Neural cell (in vitro differentiated cells): Measurements from ENCODE around the gene DNAAF9. TPM values are rescaled to one million over a fixed set of nuclear protein-coding genes. Genes with fewer than 3 reads are reported as not detected.

ENCODE experiments used
- H2AFZ ChIP-seq: fragments of 200-600, 300-800 bp; sonication (generic), shearing (Covaris generic); 2 replicates; pipeline ENCODE4 v1.6.0; 2014; ENCODE audit warnings: low read depth, mild to moderate bottlenecking, antibody characterized with exemption, low read length, moderate library complexity
- H3F3A ChIP-seq: fragments of 200-600 bp; shearing (Covaris generic); 2 replicates; pipeline ENCODE4 v1.6.1; 2016; ENCODE audit warnings: mild to moderate bottlenecking, moderate library complexity, mixed read lengths, antibody characterized with exemption, low read length; ENCODE audit not compliant: insufficient read depth, poor library complexity, severe bottlenecking
- H3K27ac ChIP-seq: fragments of 200-600, 300-800 bp; sonication (generic), shearing (Covaris generic); 2 replicates; pipeline ENCODE4 v1.5.1; 2014; ENCODE audit warnings: mild to moderate bottlenecking, low read length, moderate library complexity
- H3K27me3 ChIP-seq: fragments of 300-800, 200-600 bp; sonication (generic), shearing (Covaris generic); 2 replicates; pipeline ENCODE4 v1.6.0; 2014; ENCODE audit warnings: mild to moderate bottlenecking, low read depth, low read length, moderate library complexity; ENCODE audit not compliant: insufficient read depth
- H3K36me3 ChIP-seq: fragments of 300-800, 200-600 bp; sonication (generic), shearing (Covaris generic); 2 replicates; pipeline ENCODE4 v1.5.1; 2014; ENCODE audit warnings: mild to moderate bottlenecking, antibody characterized with exemption, low read length, moderate library complexity; ENCODE audit not compliant: insufficient read depth
- H3K4me2 ChIP-seq: fragments of 300-800, 200-600 bp; sonication (generic), shearing (Covaris generic); 2 replicates; pipeline ENCODE4 v1.6.0; 2014; ENCODE audit warnings: mild to moderate bottlenecking, low read length
- H3K4me3 ChIP-seq: fragments of 300-800, 200-600 bp; sonication (generic), shearing (Covaris generic); 2 replicates; pipeline ENCODE4 v1.5.1; 2014; ENCODE audit warnings: mild to moderate bottlenecking, low read length, moderate library complexity
- H3K79me2 ChIP-seq: fragments of 200-600 bp; shearing (Covaris generic); replicated peaks from 2 replicates; pipeline ENCODE4 v1.6.0; 2014; ENCODE audit warnings: mild to moderate bottlenecking, low read length, moderate library complexity; ENCODE audit not compliant: insufficient read depth
- H3K9ac ChIP-seq: fragments of 300-800, 200-600 bp; sonication (generic), shearing (Covaris generic); 2 replicates; pipeline ENCODE4 v1.6.1; 2016; ENCODE audit warnings: mild to moderate bottlenecking, low read length, mixed read lengths
- H3K9me2 ChIP-seq: fragments of 200-600 bp; shearing (Covaris generic); 2 replicates; pipeline ENCODE4 v1.6.1; 2016; ENCODE audit warnings: mild to moderate bottlenecking, low read length, mixed read lengths; ENCODE audit not compliant: insufficient read depth
- H3K9me3 ChIP-seq: fragments of 200-600, 300-800 bp; sonication (generic), shearing (Covaris generic); 2 replicates; pipeline ENCODE4 v1.6.1; 2016; ENCODE audit warnings: mild to moderate bottlenecking, mixed run types, low read length, moderate library complexity, mixed read lengths
- H4K20me1 ChIP-seq: fragments of 200-600 bp; shearing (Covaris generic); 2 replicates; pipeline ENCODE4 v1.6.1; 2016; ENCODE audit warnings: mild to moderate bottlenecking, mixed run types; ENCODE audit not compliant: insufficient read depth
- EP300 ChIP-seq: fragments of 450-650 bp; conservative IDR thresholded peaks from 2 replicates; pipeline ENCODE4 v1.6.1; 2014; ENCODE audit warnings: antibody characterized with exemption, mild to moderate bottlenecking, moderate library complexity; ENCODE audit not compliant: poor library complexity, severe bottlenecking
- EZH2 ChIP-seq: fragments of 200-600, 300-800 bp; shearing (Covaris generic), sonication (generic); IDR thresholded peaks from 2 replicates; pipeline ENCODE4 v1.6.1; 2014; ENCODE audit warnings: antibody characterized with exemption, low read length, borderline replicate concordance, mild to moderate bottlenecking; ENCODE audit not compliant: insufficient read depth, poor library complexity, severe bottlenecking
- MXI1 ChIP-seq: fragments of 450-650 bp; conservative IDR thresholded peaks from 2 replicates; pipeline ENCODE4 v1.6.1; 2014; ENCODE audit warnings: antibody characterized with exemption, mild to moderate bottlenecking; ENCODE audit not compliant: poor library complexity, severe bottlenecking
- POLR2AphosphoS5 ChIP-seq: IDR thresholded peaks from 2 replicates; pipeline ENCODE4 v1.6.1; 2012
- RAD21 ChIP-seq: fragments of 450-650 bp; conservative IDR thresholded peaks from 2 replicates; pipeline ENCODE4 v1.6.1; 2014; ENCODE audit warnings: antibody characterized with exemption, mild to moderate bottlenecking, moderate library complexity
- SMC3 ChIP-seq: fragments of 450-650 bp; conservative IDR thresholded peaks from 2 replicates; pipeline ENCODE4 v1.6.1; 2014; ENCODE audit warnings: antibody characterized with exemption, mild to moderate bottlenecking, moderate library complexity; ENCODE audit not compliant: poor library complexity
- TAF1 ChIP-seq: IDR thresholded peaks from 2 replicates; pipeline ENCODE4 v1.6.1; 2012; ENCODE audit warnings: low read depth
- polyA plus RNA-seq: library from polyadenylated mRNA; depleted of rRNA; stranded (reverse); fragments of >200 nt; gene quantifications from 2 replicates; pipeline ENCODE4 v1.2.3, GENCODE V29; 2014
- TF ChIP-seq, protein P1 (sequence below): fragments of 450-650 bp; IDR thresholded peaks from 2 replicates; pipeline ENCODE4 v1.5.1; 2014; ENCODE audit warnings: antibody characterized with exemption, mild to moderate bottlenecking, moderate library complexity; ENCODE audit not compliant: poor library complexity, severe bottlenecking
- TF ChIP-seq, protein P2 (sequence below): IDR thresholded peaks from 2 replicates; pipeline ENCODE4 v1.6.1; 2012; ENCODE audit warnings: borderline replicate concordance

DNAAF9 gene
- polyA plus RNA-seq, 1 donor from 2014 or later = 58.0 TPM

DNA sequence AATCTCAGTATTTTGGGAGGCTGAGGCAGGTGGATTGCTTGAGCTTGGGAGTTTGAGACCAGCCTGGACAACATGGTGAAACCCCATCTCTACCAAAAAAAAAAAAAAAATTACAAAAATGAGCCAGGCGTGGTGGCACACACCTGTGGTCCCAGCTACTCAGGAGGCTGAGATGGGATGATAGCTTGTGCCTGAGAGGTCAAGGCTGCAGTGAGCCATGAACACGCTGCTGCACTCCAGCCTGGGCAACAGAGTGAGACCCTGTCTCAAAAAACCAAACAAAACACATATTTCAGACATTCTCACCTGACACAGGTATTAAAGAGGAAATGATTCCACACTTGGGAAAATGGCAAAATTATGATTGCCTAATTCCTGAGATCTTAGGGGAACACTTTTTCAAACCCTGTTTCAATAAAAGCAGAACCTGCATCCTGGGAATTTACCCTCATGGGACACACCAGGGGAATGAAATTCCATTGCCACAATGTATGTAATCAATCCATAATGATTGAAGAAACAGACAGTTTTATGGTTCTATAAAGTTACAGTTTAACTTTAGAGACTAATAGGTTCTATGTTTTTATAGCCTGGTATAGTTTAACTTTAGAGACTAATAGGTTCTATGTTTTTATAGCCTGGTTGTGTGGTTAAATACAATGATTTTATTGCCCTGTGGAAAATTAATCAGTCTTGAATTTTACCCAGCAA, 29.6 kb upstream of the DNAAF9 start:
- H3K9ac ChIP-seq = no peak overlapping the region

DNA sequence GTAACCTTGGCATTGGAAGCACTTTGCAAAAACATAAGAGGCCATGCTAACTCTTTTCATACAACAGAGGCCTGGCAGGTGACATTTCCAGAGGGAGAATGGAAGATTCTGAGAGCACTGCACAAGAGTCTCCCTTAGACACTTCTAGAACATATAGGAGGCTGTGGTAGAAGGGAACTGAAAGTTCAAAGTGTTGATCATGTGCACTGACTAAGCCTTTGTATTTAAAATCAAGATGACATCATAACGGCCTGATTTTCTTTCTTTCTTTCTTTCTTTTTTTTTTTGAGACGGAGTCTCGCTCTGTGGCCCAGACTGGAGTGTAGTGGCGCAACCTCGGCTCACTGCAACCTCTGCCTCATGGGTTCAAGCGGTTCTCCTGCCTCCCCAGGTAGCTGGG, 26.8 kb upstream of the DNAAF9 start:
- Histone ChIP-seq H3K9me3 (no peaks in the 10 kb centered on the region), H3K9ac (no peak overlapping the region), H3F3A (no peaks in the 10 kb centered on the region), H2AFZ (no peak overlapping the region), H3K27me3 (no peaks in the 10 kb centered on the region), H3K27ac (no peak overlapping the region), H3K9me2 (no peaks in the 10 kb centered on the region), H3K4me3 (no peak overlapping the region), H3K79me2 (no peaks in the 10 kb centered on the region), H3K4me2 (no peak overlapping the region), H4K20me1 (no peaks in the 10 kb centered on the region), H3K36me3 (no peaks in the 10 kb centered on the region)
- TF ChIP-seq, protein P1, sequence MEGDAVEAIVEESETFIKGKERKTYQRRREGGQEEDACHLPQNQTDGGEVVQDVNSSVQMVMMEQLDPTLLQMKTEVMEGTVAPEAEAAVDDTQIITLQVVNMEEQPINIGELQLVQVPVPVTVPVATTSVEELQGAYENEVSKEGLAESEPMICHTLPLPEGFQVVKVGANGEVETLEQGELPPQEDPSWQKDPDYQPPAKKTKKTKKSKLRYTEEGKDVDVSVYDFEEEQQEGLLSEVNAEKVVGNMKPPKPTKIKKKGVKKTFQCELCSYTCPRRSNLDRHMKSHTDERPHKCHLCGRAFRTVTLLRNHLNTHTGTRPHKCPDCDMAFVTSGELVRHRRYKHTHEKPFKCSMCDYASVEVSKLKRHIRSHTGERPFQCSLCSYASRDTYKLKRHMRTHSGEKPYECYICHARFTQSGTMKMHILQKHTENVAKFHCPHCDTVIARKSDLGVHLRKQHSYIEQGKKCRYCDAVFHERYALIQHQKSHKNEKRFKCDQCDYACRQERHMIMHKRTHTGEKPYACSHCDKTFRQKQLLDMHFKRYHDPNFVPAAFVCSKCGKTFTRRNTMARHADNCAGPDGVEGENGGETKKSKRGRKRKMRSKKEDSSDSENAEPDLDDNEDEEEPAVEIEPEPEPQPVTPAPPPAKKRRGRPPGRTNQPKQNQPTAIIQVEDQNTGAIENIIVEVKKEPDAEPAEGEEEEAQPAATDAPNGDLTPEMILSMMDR = no peak
- TF ChIP-seq EP300 = no peak
- TF ChIP-seq EZH2 = no peak
- no peak for TF ChIP-seq SMC3
- TF ChIP-seq RAD21 = no peak

More for the DNA sequence above, 29.6 kb upstream of the DNAAF9 start:
- H3F3A ChIP-seq = no peaks in the 10 kb centered on the region
- no peak overlapping the region for H2AFZ ChIP-seq
- TF ChIP-seq TAF1 (no peak), SMC3 (no peak), RAD21 (no peak), MXI1 (no peak), EP300 (no peak), EZH2 (no peak), POLR2AphosphoS5 (no peak)
- TF ChIP-seq, protein P1 = no peak
- TF ChIP-seq, protein P2, sequence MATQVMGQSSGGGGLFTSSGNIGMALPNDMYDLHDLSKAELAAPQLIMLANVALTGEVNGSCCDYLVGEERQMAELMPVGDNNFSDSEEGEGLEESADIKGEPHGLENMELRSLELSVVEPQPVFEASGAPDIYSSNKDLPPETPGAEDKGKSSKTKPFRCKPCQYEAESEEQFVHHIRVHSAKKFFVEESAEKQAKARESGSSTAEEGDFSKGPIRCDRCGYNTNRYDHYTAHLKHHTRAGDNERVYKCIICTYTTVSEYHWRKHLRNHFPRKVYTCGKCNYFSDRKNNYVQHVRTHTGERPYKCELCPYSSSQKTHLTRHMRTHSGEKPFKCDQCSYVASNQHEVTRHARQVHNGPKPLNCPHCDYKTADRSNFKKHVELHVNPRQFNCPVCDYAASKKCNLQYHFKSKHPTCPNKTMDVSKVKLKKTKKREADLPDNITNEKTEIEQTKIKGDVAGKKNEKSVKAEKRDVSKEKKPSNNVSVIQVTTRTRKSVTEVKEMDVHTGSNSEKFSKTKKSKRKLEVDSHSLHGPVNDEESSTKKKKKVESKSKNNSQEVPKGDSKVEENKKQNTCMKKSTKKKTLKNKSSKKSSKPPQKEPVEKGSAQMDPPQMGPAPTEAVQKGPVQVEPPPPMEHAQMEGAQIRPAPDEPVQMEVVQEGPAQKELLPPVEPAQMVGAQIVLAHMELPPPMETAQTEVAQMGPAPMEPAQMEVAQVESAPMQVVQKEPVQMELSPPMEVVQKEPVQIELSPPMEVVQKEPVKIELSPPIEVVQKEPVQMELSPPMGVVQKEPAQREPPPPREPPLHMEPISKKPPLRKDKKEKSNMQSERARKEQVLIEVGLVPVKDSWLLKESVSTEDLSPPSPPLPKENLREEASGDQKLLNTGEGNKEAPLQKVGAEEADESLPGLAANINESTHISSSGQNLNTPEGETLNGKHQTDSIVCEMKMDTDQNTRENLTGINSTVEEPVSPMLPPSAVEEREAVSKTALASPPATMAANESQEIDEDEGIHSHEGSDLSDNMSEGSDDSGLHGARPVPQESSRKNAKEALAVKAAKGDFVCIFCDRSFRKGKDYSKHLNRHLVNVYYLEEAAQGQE = no peak
- H4K20me1 ChIP-seq = no peaks in the 10 kb centered on the region
- no peak overlapping the region for H3K27ac ChIP-seq
- H3K27me3 ChIP-seq = no peaks in the 10 kb centered on the region
- no peaks in the 10 kb centered on the region for H3K9me2 ChIP-seq
- H3K9me3 ChIP-seq = no peaks in the 10 kb centered on the region
- H3K4me3 ChIP-seq = no peak overlapping the region
- H3K4me2 ChIP-seq = no peak overlapping the region
- H3K79me2 ChIP-seq = no peaks in the 10 kb centered on the region
- no peaks in the 10 kb centered on the region for H3K36me3 ChIP-seq
